Forelimb muscle (tissue), 1 donor: ENCODE data around the gene TRPM1. TPM values are rescaled to one million over a fixed set of nuclear protein-coding genes. Genes with fewer than 3 reads are reported as not detected.

ENCODE experiments used
- DNase-seq: peaks from one replicate; pipeline ENCODE4 v3.0.0-alpha.2; 2013; ENCODE audit warnings: low read depth
- polyA plus RNA-seq: library from polyadenylated mRNA; unstranded; fragments of 120-200 nt; gene quantifications from one replicate; pipeline ENCODE4 v1.2.1, GENCODE V29; 2013; ENCODE audit not compliant: insufficient read length

TRPM1 gene
- polyA plus RNA-seq, 1 donor: not detected

GRCh38 chr15:31020542-31020941 is 81.0 kb downstream of the TRPM1 start:
- DNase-seq: no peak

GRCh38 chr15:31019986-31020385 is 81.5 kb downstream of the TRPM1 start:
- no peak for DNase-seq

GRCh38 chr15:31017311-31017710 is 84.2 kb downstream of the TRPM1 start:
- no peak for DNase-seq

- no peak for DNase-seq
Measured at GRCh38 chr15:31016446-31016915, 85.0 kb downstream of the TRPM1 start.

GRCh38 chr15:31014608-31014925 is 87.0 kb downstream of the TRPM1 start:
- DNase-seq: no peak

- DNase-seq: no peak
Measured at GRCh38 chr15:31013863-31014607, 87.5 kb downstream of the TRPM1 start.

- no peak for DNase-seq
Measured at GRCh38 chr15:31012455-31012854, 89.1 kb downstream of the TRPM1 start.

GRCh38 chr15:31010036-31010435 is 91.5 kb downstream of the TRPM1 start:
- no peak for DNase-seq

GRCh38 chr15:31005660-31006059 is 95.9 kb downstream of the TRPM1 start:
- no peak for DNase-seq

- no peak for DNase-seq
Measured at GRCh38 chr15:31004220-31004733, 97.2 kb downstream of the TRPM1 start.

GRCh38 chr15:31001702-31002101 is 99.8 kb downstream of the TRPM1 start:
- DNase-seq: no peak

- DNase-seq: no peak
Measured at GRCh38 chr15:30999729-31000128, 101.8 kb downstream of the TRPM1 start.

GRCh38 chr15:30997270-30997669 is 104.3 kb downstream of the TRPM1 start:
- no peak for DNase-seq

GRCh38 chr15:30992249-30992864 is 109.2 kb downstream of the TRPM1 start:
- DNase-seq: no peak

- no peak for DNase-seq
Measured at GRCh38 chr15:30991255-30992235, 110.0 kb downstream of the TRPM1 start, which contains the start of gene MTMR10. MTMR10 (minus strand) TSS chr15:30991628; CDS start chr15:30991506, 122 bp downstream.

GRCh38 chr15:30990446-30991254 is 110.9 kb downstream of the TRPM1 start:
- DNase-seq: no peak

- no peak for DNase-seq
Measured at GRCh38 chr15:30990036-30990435, 111.5 kb downstream of the TRPM1 start.

- DNase-seq: no peak
Measured at GRCh38 chr15:30985081-30985531, 116.4 kb downstream of the TRPM1 start.

- no peak for DNase-seq
Measured at GRCh38 chr15:30984542-30984941, 117.0 kb downstream of the TRPM1 start.

GRCh38 chr15:30984118-30984517 is 117.4 kb downstream of the TRPM1 start:
- DNase-seq: no peak

- DNase-seq: no peak
Measured at GRCh38 chr15:30979457-30979856, 122.1 kb downstream of the TRPM1 start.
